Measurements from ENCODE around the gene KCTD21. TPM values are rescaled to one million over a fixed set of nuclear protein-coding genes. Genes with fewer than 3 reads are reported as not detected.

The KCTD21 gene
- total and polyA plus RNA-seq, 10 of the 15 experiments (the other 5 are each of a cell fraction or from before 2014, with no cell fraction given): 0.63 to 5.4 (median 3.6) TPM

DNA sequence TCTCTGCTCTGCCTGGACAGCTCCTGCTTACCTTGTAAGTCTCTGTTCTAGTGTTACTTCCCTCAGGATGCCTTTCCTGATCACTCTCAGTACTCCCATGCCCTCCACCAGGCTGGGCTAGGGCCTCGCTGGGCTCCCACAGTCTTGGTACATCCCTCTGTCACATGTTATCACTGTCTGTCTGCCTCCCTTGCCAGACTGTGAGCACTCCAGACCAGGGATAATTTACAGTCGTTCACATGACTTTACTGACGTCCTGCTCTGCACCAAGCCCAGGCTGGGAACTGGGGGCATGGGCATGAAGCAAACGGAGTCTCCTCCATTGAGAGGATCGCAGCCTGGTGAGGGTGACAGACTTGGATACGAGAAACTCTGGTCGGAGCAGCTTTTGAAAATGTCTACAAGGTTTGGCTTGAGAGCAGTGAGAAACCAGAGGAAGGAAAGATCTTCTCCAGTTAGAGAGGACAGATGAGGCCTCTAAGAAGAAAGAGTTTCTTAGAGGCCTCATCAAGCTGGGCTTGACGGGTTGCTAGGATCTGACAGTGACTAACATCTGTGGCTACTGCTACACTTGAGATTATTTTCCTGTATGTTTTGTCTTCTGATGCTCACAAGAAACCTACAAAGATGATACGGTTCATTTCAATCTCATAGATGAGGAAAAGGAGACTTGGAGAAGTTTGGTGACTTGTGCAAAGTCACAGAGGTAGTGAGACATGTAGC is 12.8 kb upstream of the KCTD21 start:
- POLR2A ChIA-PET: no interaction called here
- Histone ChIP-seq H4K20me1 (ENCODE audit: control insufficient read depth, insufficient read depth) (no peaks in the 10 kb centered on the region), H3K4me1 (ENCODE audit: control insufficient read depth, insufficient read depth, low read length) (peaks cover 6% of the 10 kb centered on the region; the same call in 1 of the 2 replicates), H3K79me2 (ENCODE audit: control insufficient read depth, insufficient read depth, low read length) (no peaks in the 10 kb centered on the region), H3K27ac (ENCODE audit: control insufficient read depth, insufficient read depth) (no peak overlapping the region), H3K9me3 (replicated peaks; ENCODE audit: control insufficient read depth, insufficient read depth, low read length) (no peaks in the 10 kb centered on the region), H2AFZ (ENCODE audit: control insufficient read depth, low read depth, low read length) (no peak overlapping the region), H3K27me3 (replicated peaks in 1 of 2; ENCODE audit: control insufficient read depth in 2 of 2, insufficient read depth in 2 of 2, low read length in 1 of 2) (no peaks in the 10 kb centered on the region), H3K4me2 (ENCODE audit: control insufficient read depth, insufficient read depth) (no peak overlapping the region), H3K4me3 (no peak overlapping the region), H3K36me3 (ENCODE audit: control insufficient read depth in 2 of 2, insufficient read depth in 2 of 2, low read length in 1 of 2) (no peaks in the 10 kb centered on the region; a peak in 2 of 4 replicates), H3K9ac (ENCODE audit: control insufficient read depth, insufficient read depth, low read length) (no peak overlapping the region)
- DNase-seq (ENCODE audit: low read depth, low spot score) (no peak), ATAC-seq (no peak), FAIRE-seq (no peak)
- CTCF ChIA-PET: interaction anchor here (0.9 kb wide), 1 partner anchor 364 kb away, joined by 3 read pairs; no protein-coding TSS in a partner anchor
- in situ Hi-C loops (cut with MboI): no loop called here
- WGBS (ENCODE audit: insufficient coverage, insufficient replicate concordance, low lambda C conversion rate, missing lambda C conversion rate): 89% methylated on average over 9 of the region's 9 CpGs
- intact Hi-C loops (cut with micrococcal nuclease; ENCODE audit: unreplicated experiment): no loop called here
- RAD21 ChIA-PET (ENCODE audit: unreplicated experiment): no interaction called here
- no TSS peak for BruUV-seq (replicated peaks)
- SMC1A ChIA-PET (ENCODE audit: uncharacterized antibody, unreplicated experiment): no interaction called here
- TF ChIP-seq RELA (IDR thresholded peaks at IDR 0.05; ENCODE audit: borderline replicate concordance, partially characterized antibody) (no peak), NBN (IDR thresholded peaks at IDR 0.05) (no peak), SMAD5 (IDR thresholded peaks at IDR 0.05; ENCODE audit: low read depth) (no peak), FOXK2 (IDR thresholded peaks at IDR 0.05) (no peak), IKZF1 (conservative IDR thresholded peaks at IDR 0.05) (no peak), DPF2 (IDR thresholded peaks at IDR 0.05) (no peak), NR2C2 (IDR thresholded peaks at IDR 0.05; ENCODE audit: borderline replicate concordance, control insufficient read depth, insufficient read length, low read depth) (no peak), CREM (IDR thresholded peaks at IDR 0.05; ENCODE audit: low read depth) (no peak), POU2F2 (IDR thresholded peaks at IDR 0.05; ENCODE audit: borderline replicate concordance, low read depth, low read length) (no peak), EP300 (IDR thresholded peaks at IDR 0.05; ENCODE audit: borderline replicate concordance in 1 of 2, control insufficient read depth in 1 of 2, low read depth in 2 of 2, low read length in 2 of 2) (no peak), NRF1 (conservative IDR thresholded peaks at IDR 0.05; ENCODE audit: low read depth, low read length) (no peak), CBX5 (IDR thresholded peaks at IDR 0.05; ENCODE audit: low read depth) (no peak)
- TF ChIP-seq, protein P1, sequence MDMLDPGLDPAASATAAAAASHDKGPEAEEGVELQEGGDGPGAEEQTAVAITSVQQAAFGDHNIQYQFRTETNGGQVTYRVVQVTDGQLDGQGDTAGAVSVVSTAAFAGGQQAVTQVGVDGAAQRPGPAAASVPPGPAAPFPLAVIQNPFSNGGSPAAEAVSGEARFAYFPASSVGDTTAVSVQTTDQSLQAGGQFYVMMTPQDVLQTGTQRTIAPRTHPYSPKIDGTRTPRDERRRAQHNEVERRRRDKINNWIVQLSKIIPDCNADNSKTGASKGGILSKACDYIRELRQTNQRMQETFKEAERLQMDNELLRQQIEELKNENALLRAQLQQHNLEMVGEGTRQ (IDR thresholded peaks at IDR 0.05; ENCODE audit: borderline replicate concordance, low read depth, low read length): no peak
- TF ChIP-seq, protein P2, sequence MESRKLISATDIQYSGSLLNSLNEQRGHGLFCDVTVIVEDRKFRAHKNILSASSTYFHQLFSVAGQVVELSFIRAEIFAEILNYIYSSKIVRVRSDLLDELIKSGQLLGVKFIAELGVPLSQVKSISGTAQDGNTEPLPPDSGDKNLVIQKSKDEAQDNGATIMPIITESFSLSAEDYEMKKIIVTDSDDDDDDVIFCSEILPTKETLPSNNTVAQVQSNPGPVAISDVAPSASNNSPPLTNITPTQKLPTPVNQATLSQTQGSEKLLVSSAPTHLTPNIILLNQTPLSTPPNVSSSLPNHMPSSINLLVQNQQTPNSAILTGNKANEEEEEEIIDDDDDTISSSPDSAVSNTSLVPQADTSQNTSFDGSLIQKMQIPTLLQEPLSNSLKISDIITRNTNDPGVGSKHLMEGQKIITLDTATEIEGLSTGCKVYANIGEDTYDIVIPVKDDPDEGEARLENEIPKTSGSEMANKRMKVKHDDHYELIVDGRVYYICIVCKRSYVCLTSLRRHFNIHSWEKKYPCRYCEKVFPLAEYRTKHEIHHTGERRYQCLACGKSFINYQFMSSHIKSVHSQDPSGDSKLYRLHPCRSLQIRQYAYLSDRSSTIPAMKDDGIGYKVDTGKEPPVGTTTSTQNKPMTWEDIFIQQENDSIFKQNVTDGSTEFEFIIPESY (IDR thresholded peaks at IDR 0.05): no peak
- TF ChIP-seq, protein P3, sequence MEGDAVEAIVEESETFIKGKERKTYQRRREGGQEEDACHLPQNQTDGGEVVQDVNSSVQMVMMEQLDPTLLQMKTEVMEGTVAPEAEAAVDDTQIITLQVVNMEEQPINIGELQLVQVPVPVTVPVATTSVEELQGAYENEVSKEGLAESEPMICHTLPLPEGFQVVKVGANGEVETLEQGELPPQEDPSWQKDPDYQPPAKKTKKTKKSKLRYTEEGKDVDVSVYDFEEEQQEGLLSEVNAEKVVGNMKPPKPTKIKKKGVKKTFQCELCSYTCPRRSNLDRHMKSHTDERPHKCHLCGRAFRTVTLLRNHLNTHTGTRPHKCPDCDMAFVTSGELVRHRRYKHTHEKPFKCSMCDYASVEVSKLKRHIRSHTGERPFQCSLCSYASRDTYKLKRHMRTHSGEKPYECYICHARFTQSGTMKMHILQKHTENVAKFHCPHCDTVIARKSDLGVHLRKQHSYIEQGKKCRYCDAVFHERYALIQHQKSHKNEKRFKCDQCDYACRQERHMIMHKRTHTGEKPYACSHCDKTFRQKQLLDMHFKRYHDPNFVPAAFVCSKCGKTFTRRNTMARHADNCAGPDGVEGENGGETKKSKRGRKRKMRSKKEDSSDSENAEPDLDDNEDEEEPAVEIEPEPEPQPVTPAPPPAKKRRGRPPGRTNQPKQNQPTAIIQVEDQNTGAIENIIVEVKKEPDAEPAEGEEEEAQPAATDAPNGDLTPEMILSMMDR (IDR thresholded peaks at IDR 0.05 in 2 of 3, conservative IDR thresholded peaks at IDR 0.05 in 1 of 3; ENCODE audit: control insufficient read depth in 2 of 3, extremely low read depth in 1 of 3, insufficient read depth in 1 of 3, low read depth in 3 of 3, low read length in 3 of 3): no peak
- TF ChIP-seq, protein P4, sequence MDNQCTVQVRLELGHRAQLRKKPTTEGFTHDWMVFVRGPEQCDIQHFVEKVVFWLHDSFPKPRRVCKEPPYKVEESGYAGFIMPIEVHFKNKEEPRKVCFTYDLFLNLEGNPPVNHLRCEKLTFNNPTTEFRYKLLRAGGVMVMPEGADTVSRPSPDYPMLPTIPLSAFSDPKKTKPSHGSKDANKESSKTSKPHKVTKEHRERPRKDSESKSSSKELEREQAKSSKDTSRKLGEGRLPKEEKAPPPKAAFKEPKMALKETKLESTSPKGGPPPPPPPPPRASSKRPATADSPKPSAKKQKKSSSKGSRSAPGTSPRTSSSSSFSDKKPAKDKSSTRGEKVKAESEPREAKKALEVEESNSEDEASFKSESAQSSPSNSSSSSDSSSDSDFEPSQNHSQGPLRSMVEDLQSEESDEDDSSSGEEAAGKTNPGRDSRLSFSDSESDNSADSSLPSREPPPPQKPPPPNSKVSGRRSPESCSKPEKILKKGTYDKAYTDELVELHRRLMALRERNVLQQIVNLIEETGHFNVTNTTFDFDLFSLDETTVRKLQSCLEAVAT (IDR thresholded peaks at IDR 0.05): no peak
- TF ChIP-seq, protein P5, sequence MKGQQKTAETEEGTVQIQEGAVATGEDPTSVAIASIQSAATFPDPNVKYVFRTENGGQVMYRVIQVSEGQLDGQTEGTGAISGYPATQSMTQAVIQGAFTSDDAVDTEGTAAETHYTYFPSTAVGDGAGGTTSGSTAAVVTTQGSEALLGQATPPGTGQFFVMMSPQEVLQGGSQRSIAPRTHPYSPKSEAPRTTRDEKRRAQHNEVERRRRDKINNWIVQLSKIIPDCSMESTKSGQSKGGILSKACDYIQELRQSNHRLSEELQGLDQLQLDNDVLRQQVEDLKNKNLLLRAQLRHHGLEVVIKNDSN (IDR thresholded peaks at IDR 0.05; ENCODE audit: borderline replicate concordance, extremely low read length, insufficient read depth, low read depth, low read length): no peak

All from GM12878 (cell line).